Activated CD4-positive, alpha-beta T cell treated with anti-CD3 and anti-CD28 coated beads for 24 hours (primary cell): ENCODE data around the gene TFCP2.
A peak's percentile ranks its signal among the peaks of the same experiment; 100 is the strongest.
"Not testable (repeated sequence)": the region's sequence is repeated elsewhere in the genome, so short reads cannot be mapped to it uniquely, and the experiment has no call there.

ENCODE experiments used
- DNase-seq, 2 donors: peaks; one replicate each; pipeline ENCODE4 v3.0.0-alpha.2; 2020; ENCODE audit warnings: low read depth in 2 of 2

Gene TFCP2

GRCh38 chr12:51172515-51173431, at the start of gene TFCP2:
Gene TFCP2, minus strand, starts transcription at chr12:51173135. Its CDS starts 713 bp downstream, at chr12:51172422.
- peak; percentile 84 to 86 for DNase-seq

GRCh38 chr12:51222461-51222860, 49.5 kb upstream of the TFCP2 start:
- DNase-seq = no peak

GRCh38 chr12:51219857-51220256, 46.9 kb upstream of the TFCP2 start:
- DNase-seq = not testable (repeated sequence)

GRCh38 chr12:51219322-51219721, 46.4 kb upstream of the TFCP2 start:
- no peak for DNase-seq

- DNase-seq = no peak
These were observed 45.7 kb upstream of the TFCP2 start for GRCh38 chr12:51218607-51219161.

- DNase-seq = peak; percentile 31 to 42
These were observed 45.2 kb upstream of the TFCP2 start, which contains the start of gene POU6F1 for GRCh38 chr12:51217968-51218606. Gene POU6F1, minus strand, starts transcription at chr12:51218062. Its CDS starts 11,226 bp downstream, at chr12:51206836.

GRCh38 chr12:51217133-51217967, 44.4 kb upstream of the TFCP2 start:
- DNase-seq = peak; percentile 9 to 19

- no peak for DNase-seq
These were observed 43.7 kb upstream of the TFCP2 start for GRCh38 chr12:51216642-51217041.

GRCh38 chr12:51214895-51215294, 42.0 kb upstream of the TFCP2 start:
- DNase-seq = no peak

GRCh38 chr12:51210690-51211395, 37.9 kb upstream of the TFCP2 start:
- DNase-seq = no peak

GRCh38 chr12:51209259-51209658, 36.3 kb upstream of the TFCP2 start:
- DNase-seq = no peak

- DNase-seq = no peak
These were observed 35.2 kb upstream of the TFCP2 start for GRCh38 chr12:51208016-51208660.

GRCh38 chr12:51205350-51205749, 32.4 kb upstream of the TFCP2 start:
- no peak for DNase-seq

- no peak for DNase-seq
These were observed 29.8 kb upstream of the TFCP2 start for GRCh38 chr12:51202718-51203117.

- DNase-seq = no peak
These were observed 27.9 kb upstream of the TFCP2 start for GRCh38 chr12:51200806-51201205.

- no peak for DNase-seq
These were observed 27.2 kb upstream of the TFCP2 start for GRCh38 chr12:51200156-51200555.

- no peak for DNase-seq
These were observed 26.5 kb upstream of the TFCP2 start for GRCh38 chr12:51199366-51199945.

GRCh38 chr12:51198568-51199365, 25.8 kb upstream of the TFCP2 start:
- DNase-seq = no peak
